HG03460 (cell line): ENCODE measurements around the gene RASA4.
"Not testable (repeated sequence)": the region's sequence is repeated elsewhere in the genome, so short reads cannot be mapped to it uniquely, and the experiment has no call there.

Experiments used
- ATAC-seq: cut with Tn5 transposase; IDR thresholded peaks from one replicate; pipeline ENCODE4 v1.9.1; 2021; ENCODE audit not compliant: unreplicated experiment

RASA4 gene

DNA sequence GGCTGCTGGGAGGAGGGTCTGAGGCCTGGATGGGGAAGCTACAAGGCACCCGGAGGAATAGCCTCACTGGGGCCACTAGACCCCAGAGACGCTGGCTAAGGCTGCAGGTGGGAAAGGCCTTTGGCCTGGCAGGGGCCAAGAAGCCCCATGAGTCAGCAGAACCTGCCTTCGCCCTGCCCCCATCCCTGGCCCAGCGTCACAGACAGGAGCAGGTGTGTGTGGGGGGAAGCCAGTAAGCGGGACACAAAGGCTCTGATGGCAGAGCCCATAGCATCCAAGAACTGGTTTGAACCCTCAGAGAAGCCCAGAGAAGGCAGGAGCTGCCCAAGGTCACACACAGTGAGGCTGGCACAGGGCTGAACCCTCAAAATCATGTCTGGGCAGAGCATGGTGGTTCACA, 9.7 kb downstream of the RASA4 start:
- ATAC-seq: not testable (repeated sequence)

DNA sequence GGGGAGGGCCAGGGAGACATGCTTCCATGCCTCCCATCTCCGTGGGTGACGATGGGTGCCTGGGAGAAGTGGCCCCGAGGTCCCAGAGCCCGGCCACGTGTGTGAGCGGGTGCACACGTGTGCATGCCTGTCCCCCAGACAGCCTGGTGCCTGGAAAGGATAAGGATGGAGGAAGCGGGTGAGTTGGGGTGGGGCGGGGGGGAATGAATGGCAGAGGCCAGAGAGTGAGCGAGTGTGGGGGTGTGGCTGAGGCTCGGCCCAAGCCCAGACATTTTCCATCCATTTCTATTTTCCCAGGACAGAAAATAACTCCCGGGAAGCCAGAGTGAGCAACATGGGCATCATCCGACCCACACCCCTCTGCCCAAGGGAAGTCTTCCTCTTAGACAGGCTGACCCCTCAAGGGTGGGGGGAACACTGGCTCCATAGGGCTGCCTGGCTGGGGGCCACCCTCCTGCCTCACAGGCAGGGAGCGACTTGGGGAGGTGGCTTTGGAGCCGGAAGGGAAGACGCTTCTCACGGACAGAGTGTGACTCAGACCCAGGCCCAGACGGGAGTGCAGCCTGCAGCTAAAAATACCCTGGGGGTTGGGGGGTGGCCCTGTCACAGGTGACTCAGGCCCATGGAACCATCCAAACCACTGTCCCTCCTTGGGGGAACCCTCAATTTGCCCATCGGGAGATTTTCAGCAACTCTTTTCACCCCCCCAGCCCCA, 12.0 kb downstream of the RASA4 start:
- not testable (repeated sequence) for ATAC-seq

DNA sequence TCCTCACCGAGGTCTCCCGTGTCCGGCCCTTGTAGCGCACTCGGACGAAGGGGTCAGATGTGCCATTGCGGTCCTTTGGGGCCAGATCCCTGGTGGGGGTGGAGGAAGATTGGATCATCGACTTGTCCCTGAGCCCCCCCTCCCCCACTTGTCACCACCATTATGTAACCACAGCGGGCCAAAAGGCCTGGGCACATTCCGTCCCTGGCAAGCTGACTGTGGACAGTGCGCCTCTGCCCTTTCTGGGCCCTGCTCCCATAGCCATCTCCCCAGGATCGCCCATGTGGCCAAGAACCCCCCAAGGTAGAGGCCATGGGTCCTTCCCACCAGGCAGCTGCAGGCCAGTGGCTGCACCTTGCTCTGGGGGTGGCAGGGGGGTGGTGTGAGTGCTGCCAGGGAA, 14.2 kb downstream of the RASA4 start:
- not testable (repeated sequence) for ATAC-seq

DNA sequence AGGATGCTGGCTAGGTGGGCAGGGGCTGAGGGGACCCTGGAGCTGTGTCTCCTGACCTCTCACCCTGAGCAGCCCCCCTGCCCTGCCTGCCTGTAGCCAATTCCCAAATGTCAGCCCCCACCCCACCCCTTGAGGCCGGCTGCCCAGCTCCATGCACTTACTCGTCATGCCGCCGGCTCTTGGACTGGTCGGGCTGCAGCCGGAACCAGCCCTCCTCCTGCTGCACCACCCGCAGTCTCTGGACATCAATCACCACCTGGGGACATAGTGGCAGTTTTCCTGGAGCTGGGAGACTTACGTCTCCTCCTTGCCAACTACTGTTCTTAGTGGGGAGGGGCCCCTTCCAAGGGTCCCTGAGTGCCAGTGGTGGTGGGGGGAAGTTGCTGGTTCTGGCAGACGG, 16.9 kb downstream of the RASA4 start:
- ATAC-seq: not testable (repeated sequence)

DNA sequence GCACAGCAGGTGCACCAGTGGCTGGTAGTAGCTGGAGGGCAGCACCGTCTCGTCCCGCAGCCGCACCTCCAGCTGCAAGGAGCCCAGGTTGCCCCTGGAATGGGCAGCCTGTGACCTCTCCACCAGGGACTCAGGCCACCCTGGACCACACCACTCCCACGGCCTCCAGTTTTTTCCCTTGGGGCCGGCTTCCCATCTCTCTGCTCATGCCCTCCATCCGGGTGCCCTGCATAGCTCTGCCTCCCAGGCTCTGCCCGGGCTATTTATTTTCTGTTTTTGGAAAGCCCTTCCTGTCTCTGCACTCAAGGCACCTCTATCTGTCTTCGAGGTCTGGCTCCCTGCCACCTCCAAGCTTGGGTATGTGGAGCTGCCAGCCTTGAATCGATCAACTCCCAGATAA, 20.5 kb downstream of the RASA4 start:
- not testable (repeated sequence) for ATAC-seq

DNA sequence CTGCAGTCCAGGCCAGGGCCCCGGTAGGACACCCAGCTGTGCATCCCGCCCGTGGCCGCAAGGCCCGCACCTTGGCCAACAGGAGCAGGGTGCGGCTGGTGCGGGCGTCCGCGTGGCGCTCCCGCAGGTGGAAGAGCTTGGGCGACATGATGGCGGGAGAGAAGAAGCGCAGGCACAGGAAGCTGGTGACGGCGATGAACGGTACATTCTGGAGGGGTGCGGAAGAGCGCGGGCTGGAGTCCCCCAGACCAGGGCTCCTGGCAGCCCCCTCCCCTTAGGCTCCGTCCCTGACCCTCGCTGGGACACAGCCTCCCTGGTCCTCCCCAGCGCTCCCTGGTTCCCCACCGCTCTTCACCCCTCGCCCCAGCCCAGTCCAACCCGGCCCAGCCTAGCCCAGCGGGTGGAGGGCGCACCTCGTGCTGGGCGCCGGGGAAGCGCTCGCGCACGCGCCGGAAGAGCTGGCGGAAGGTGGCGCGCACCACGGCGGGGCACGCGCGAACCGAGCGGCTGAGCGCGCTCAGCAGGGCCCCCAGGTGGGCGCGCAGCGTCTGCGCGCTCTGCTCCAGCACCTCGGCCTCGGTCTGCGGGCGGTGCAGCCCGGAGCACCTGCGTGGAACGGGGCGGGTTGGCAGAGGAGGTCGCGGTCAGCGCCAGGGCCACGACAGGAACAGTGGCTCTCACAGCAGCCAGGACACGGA, 22.8 kb downstream of the RASA4 start:
- ATAC-seq: peak; percentile 63

DNA sequence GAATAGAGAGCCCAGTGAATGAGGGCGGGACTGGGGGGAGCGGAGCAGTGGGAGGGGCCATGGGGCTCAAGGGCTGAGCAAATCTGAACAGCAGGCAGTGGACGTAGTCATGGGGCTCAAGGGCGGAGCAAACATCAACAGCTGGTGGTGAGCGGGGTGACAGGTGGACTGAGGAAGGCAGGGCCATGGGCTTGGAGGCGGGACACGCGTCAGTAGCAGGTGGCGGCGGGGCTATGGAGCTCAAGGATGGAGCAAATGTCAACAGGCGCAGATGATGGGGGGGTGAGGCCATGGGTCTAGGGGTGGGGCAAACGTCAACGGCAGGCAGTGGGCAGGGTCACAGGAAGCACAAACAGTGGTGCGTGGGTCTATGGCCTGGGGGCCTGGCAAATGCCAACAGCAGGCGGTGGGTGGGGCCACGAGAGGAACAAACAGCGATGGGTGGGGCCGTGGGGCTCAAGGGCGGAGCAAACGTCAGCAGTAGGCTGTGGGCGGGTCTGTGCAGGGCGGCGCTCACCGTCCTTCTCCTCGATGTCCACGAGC, 24.0 kb downstream of the RASA4 start:
- ATAC-seq: peak; percentile 62

DNA sequence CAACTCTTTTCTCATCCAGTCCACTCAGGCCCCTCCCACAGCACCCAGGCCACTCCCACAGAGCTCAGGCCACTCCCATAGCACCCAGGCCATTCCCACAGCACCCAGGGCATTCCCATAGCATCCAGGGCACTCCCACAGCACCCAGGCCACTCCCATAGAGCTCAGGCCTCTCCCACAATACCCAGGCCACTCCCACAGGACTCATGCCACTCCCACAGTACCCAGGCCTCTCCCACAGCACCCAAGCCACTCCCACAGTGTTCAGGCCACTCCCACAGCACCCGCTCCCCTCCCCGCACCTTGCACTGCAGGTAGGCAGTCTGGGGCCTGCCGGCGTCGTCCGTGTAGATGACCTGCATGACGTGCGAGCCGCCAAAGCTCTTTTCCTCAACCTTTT, 26.7 kb downstream of the RASA4 start:
- ATAC-seq: not testable (repeated sequence)

DNA sequence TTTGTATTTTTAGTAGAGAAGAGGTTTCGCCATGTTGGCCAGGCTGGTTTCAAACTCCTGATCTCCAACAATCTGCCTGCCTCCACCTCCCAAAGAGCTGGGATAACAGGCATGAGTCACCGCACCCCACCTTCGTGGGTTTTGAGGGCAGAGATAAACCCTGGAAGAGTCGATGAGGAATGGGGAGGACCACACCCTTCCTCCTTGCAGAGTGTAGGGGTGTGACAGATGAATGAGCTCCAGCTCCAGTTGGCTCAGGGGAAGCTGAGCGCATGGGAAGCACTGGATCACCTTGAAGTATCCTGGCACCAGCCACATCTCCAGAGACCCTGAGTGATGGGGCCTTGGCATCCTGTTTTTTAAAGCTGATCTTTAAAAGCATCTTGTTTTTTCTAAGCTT, 33.1 kb downstream of the RASA4 start:
- ATAC-seq: not testable (repeated sequence)

DNA sequence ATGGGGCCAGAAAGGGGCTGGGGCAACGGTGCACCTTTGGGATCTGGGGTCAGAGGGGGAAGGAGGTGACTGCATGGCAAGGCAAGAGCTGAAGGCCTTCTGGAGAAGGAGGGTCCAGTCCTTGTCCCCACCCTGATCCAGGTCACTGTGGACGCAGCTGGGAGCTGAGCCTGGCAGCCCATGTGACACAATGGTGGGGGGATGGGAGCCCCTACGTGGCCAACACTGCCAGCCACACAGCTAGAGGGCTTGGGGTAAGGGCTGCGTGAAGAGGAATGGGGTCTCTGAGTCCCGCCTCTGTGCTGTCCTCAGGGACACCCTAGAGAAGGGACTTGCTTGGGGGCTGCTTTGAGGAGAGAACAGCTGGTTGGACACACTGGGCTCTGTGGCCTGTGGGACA, 34.8 kb downstream of the RASA4 start:
- ATAC-seq: not testable (repeated sequence)

DNA sequence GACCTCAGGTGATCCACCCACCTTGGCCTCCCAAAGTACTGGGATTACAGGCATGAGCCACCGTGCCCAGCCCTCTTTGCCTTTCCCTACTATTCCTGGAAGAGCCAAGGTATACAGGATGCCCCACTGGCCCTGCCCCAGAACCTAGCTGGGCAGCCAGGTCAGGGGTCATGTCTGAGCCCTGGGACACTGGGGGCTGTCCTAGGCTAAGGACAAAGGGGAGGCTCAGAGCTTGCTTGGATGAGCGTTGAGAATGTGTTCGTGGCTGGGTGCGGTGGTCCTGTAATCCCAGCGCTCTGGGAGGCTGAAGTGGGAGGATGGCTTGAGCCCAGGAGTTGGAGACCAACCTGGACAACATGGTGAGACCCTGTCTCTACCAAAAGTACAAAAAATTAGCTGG, 38.1 kb downstream of the RASA4 start:
- not testable (repeated sequence) for ATAC-seq

DNA sequence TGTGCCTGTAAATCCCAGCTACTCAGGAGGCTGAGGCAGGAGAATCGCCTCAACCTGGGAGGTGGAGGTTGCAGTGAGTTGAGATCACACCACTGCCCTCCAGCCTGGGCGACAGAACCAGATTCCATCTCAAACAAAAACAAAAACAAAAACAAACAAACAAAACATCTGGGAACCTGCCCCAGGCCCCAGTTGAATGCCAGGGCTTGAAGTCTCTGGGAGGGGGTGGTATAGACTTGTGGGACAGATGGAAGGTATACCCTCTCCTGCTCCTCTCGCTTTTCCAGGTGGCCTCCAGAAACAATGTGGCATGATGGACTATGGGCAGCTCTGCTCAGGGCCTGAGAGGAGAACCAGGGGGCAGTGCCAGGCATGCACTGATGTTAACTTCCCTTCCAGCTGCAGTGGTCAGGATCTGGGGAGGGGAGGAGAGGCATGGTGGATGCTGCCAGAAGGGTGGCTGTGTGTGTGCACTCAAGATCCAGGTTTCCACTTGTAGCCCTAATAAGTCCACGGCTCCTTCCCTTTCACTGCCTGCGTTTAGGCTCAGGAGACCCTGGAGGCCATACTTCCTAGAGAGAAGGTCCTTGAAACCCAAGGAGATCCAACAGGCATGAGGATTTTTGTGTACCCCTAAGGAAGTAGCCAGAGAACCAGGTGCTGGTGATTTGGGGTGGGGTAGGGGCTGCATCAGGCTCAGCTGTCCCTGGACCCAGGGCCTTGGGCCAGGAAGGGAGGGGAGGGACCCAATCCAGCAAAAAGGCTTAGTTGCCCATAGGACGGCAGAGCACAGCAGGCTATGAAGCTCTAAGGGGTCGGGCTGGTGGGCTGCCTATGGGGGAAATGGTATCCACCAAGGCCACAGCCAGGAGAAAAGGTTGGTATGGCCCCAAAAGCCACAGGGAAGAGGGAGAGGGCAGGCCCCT, 39.0 kb downstream of the RASA4 start:
- ATAC-seq: not testable (repeated sequence)

DNA sequence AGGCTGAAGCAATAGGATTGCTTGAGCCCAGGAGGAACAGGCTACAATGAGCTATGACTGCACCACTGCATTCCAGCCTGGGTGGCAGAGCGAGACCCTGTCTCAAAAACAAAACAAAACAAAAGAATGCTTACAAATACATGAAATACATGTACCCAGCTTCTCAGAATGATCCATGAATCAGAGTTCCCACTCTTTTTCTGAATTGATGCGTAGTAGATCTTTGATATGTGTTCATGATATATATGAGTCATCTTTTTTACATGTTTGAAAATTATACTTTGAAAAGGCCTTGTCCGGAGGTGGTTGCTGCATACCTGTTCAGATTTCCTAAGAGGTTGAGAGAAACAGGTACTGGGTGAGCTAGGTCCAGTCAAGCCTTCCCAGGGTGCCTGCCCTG, 40.2 kb downstream of the RASA4 start:
- not testable (repeated sequence) for ATAC-seq

DNA sequence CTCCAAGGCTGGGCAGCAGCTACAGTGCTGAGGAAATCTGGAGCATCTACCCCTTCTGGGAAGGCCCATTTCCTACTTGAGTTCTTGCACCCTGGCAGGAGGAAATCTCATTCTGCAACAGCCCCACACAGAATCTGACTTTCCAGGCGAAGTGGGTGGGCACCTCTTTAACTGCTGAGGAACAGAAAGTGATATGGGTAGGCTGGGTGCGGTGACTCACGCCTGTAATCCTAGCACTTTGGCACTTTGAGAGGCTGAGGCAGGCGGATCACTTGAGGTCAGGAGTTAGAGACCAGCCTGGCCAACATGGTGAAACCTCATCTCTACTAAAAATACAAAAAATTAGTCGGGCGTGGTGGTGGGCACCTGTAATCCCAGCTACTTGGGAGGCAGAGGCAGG, 41.9 kb downstream of the RASA4 start:
- not testable (repeated sequence) for ATAC-seq

DNA sequence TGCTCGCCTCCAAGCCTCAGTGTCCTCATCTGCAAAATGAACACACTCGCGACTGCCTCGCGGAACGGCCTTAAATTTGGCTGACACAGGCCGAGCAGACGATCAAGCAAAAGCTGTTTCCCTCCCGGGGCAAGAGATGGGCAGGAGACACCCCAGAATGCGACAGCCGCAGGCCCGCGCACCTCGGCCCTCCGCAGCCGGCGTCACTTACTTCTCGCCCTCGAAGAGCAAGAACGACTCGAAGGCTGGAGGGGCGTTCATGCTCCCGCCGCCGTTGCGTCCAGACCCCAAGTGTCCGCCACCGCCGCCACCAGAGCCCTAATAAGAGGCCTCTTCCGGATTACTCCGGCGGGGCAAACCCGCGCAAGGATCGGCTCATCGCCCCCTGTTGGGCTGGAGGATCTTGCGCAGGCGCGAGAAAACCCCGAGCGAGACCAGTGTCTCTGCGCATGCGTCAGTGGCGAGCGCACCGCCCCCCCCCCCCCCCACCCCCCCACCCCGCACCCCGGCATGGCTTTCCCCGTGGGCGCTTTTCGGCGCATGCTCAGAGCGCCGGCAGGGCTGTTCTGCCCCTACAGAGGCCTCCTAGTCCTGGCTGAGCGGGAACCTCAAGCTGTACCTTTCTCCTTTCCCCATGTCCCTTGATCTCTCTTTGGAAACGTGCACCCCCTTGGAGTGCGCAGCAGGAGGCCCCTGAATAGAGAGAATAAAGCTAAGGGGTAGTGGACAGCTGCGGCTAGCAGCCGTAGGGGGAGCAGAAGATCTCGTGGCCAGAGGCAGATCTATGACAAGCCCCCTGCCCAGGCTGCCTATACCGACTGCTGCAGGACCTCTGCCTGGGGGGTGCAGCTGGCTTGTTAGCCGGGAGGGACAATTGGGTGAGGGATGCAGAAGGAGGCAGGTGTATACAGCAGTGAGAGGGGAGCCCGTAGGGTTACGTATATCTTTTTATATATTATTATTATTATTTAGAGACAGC, 44.0 kb downstream of the RASA4 start, which contains the start of gene POLR2J3:
POLR2J3 (minus strand) TSS at position 323 of the 979 bp plus-strand sequence; CDS start at position 261, 62 bp downstream.
- ATAC-seq: peak; percentile 94

DNA sequence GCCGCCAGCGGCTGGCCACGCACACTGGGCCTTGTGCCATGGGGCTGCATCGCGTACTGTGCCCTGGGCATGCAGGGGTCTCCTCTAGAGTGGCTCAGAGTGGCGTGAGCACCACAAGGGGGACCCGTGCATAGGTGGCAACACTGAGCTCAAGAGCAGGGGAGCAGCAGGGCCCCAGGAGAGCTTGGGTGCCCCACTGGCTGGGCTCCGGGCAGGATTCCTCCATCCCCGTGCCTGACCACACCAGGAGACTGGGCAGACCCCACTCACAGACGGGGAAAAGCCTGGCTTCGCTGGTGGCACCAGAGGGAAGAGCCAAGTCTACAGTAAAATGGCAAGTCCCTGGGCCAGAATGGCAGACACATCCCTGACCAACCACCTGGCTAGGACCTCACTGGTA, 47.9 kb downstream of the RASA4 start:
- ATAC-seq: not testable (repeated sequence)

DNA sequence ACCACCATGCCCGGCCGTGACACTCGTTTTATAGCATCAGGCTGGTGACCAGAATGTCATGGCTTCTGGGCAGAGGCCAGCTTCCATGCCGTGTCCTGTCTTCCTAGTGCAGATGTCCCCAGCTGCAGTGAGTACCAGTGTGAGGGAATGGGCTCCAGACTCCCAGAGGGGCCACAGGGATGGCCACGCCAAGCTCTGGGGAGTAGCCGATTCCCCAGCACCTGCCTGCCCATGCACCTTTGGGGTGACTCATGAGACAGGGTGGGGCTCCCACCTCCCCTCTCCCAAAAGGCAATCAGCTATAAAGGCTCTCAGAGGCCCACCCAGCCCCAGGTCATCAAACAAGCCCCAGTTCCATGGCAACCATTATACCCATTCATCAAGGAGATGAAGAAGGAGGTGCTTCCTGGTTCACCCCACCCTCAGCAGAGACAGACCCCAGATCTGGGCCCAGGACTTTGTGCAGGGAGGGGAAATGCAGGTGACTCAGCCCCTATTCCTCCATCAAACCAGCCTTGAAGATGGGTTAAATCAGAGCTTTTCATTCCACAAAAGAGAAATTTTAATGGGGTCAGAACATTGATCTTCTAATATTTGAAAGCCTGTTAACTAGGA, 65.6 kb downstream of the RASA4 start, which contains the start of gene SPDYE2:
SPDYE2 (plus strand) TSS at position 419 of the 615 bp plus-strand sequence. CDS start 2,030 bp downstream, outside the sequence.
- not testable (repeated sequence) for ATAC-seq

DNA sequence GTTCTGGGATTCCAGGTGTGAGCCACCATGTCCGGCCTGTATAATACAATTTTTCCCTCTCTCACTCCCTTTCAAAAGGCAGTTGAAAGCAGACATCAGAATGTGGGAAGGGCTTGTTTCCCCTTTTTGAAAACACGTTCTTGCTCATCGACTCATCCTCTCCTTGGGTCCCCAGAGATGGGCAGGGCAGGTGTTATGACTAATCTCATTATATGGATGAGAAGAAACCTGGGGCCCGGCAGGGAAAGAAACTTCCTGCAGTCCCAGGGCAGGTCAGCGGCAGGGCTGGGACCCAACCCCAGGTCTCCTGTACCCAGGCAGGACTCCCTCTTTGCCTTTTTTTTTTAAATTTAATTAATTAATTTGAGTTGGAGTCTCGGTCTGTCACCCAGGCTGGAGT, 70.2 kb downstream of the RASA4 start:
- peak; percentile 80 for ATAC-seq

DNA sequence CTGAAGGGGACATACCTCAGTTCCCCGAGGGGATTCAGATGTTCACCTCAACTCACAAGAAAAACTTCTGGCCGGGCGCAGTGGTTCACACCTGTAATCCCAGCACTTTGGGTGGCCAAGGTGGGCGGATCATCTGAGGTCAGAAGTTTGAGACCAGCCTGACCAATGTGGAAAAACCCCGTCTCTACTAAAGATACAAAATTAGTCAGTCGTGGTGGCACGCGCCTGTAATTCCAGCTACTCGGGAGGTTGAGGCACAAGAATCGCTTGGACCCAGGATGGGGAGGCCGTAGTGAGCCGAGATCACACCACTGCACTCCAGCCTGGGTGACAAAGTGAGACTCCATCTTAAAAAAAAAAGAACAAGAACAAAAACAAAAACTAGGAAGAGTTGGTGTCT, 71.3 kb downstream of the RASA4 start:
- not testable (repeated sequence) for ATAC-seq
